Duodenal mucosa (tissue), 2 donors: ENCODE data around the gene ZDHHC8.

Experiments used
- H3K27ac ChIP-seq: one replicate; pipeline ENCODE4 v1.7.0; 2013; ENCODE audit warnings: low read depth, low read length
- H3K27me3 ChIP-seq, 2 donors: one replicate each; pipeline ENCODE4 v1.7.0; 2013; ENCODE audit warnings: low read length in 2 of 2, control low read depth in 1 of 2; ENCODE audit not compliant: insufficient read depth in 2 of 2, control insufficient read depth in 1 of 2
- H3K36me3 ChIP-seq, 2 donors: one replicate each; pipeline ENCODE4 v1.7.0; 2013; ENCODE audit warnings: low read length in 2 of 2, control low read depth in 1 of 2; ENCODE audit not compliant: insufficient read depth in 2 of 2, control insufficient read depth in 1 of 2
- H3K4me1 ChIP-seq, 2 donors: one replicate each; pipeline ENCODE4 v1.7.0; 2013; ENCODE audit warnings: low read length in 2 of 2, control low read depth in 1 of 2; ENCODE audit not compliant: insufficient read depth in 2 of 2, control insufficient read depth in 1 of 2
- H3K4me3 ChIP-seq, 2 donors: one replicate each; pipeline ENCODE4 v1.7.0; 2013; ENCODE audit warnings: low read length in 2 of 2, low read depth in 1 of 2
- H3K9ac ChIP-seq, 2 donors: one replicate each; pipeline ENCODE4 v1.7.0; 2013; ENCODE audit warnings: low read length in 2 of 2, low read depth in 1 of 2
- H3K9me3 ChIP-seq, 2 donors: one replicate each; pipeline ENCODE4 v1.7.0; 2013; ENCODE audit warnings: low read length in 2 of 2, control low read depth in 1 of 2; ENCODE audit not compliant: control insufficient read depth in 1 of 2

ZDHHC8 gene

DNA sequence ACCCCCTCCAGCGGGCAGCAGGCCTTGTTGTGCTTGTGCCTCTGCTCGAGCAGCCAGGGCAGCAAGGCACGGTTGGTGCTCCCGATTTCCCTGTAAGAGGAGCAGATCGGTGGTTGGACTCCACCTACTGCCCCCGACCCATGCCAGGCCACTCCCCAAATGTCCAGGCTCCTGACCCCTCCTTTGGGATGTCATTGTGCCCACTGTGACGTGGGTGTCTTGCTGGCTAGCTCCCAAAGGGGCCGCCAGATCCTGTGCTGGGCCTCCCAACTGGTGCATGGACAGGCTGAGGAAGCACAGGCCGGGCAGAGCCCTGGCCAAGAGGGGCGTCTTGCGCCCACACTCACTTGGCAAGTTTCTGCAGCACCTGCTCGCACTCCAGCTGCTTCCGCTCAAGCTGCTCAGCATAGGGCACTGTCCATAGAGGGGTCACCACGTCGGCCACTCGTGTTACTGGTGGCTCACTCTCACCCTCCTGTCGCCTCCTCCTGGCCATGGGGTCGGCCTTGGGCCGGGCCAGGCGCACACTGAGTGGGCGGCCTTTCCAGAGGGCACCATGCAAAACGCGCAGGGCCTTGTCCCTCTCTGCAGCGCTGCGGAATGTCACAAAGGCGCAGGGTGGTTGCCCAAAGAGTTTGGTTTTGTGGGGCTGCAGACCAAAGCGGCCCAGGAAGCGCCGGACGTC lies 15.8 kb upstream of the ZDHHC8 start, which contains the start of gene RANBP1:
RANBP1 (plus strand) TSS at position 414 of the 685 bp plus-strand sequence; CDS start at position 495, 81 bp downstream.
- Histone ChIP-seq H3K9ac (peak within 1 kb of the TSS; percentile 77 to 85), H3K27me3 (no peaks in the 10 kb centered on the region), H3K4me1 (peaks cover 21 to 28% of the 10 kb centered on the region in 2 donors), H3K27ac (peak within 1 kb of the TSS; percentile 75), H3K4me3 (peak within 1 kb of the TSS; percentile 88 to 89), H3K36me3 (peaks cover 15 to 63% of the 10 kb centered on the region in 2 donors), H3K9me3 (no peaks in the 10 kb centered on the region)

DNA sequence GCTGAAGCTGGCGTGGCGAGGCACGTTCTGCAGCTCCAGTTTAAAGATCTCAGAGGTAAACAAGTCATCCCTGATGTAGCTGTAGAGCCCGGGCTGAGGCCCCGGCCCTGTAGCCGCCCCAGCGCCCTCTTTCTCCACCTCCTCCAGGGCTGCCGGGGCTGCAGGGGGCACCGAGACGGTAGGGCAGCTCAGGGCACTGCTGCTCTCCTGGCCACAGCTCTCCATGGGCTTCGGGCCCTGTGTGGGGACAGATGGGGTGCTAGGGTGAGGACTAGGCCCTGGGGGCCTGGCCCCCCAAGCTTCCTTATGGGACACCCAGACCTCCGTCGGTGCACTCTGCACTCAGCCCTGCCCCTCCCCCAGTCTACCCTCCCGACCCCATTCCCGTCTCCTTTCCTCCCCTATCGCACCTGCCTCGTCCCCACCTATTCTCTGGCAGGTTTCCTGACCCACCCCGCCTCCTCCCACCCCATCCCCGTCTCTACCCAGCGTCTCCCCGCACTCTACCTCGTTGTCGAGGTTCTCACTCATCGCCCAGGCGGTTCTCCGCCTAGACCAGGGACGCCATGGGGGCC lies 15.1 kb upstream of the ZDHHC8 start:
- H3K4me1 ChIP-seq, result peaks cover 21 to 28% of the 10 kb centered on the region in 2 donors
- H3K9ac ChIP-seq, result peak overlapping the region; percentile 77 to 85
- peaks cover 15 to 62% of the 10 kb centered on the region in 2 donors for H3K36me3 ChIP-seq
- peak overlapping the region; percentile 88 to 89 for H3K4me3 ChIP-seq
- H3K9me3 ChIP-seq, result no peaks in the 10 kb centered on the region
- H3K27me3 ChIP-seq, result no peaks in the 10 kb centered on the region
- H3K27ac ChIP-seq, result peak overlapping the region; percentile 75

DNA sequence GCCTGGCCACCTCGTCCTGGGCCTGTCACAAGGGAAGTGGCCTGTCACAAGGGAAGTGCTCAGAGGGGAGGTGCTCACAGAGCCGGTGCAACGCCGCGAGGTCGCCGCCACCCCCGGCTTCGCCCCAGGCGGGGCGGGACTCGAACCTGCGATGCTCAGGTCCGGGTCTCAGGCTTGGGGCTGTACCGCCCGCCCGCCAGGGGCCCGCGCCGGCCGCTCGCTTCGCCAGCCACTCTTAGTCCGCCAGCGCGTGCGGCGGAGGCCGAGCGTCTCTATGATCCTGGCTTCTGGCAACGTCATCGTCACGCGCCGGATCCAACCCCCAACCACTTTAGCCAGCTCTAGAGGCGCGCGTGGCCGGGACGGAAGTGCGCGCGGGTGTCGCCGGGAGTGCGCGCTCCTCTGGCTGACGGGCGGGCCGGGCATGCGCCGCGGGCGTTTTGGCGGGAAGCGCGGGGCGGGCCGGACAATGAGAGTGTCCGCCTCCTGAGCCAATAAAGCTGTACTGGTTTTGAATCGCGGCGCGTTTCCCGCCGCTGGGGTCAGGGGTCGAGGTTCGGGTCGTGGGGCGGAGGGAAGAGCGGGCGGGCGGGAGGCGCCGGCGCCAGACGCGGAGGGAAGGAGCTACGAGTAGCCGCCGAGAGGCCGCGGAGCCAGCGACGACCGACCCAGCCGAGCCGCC lies 14.5 kb upstream of the ZDHHC8 start, which contains the start of gene TRMT2A:
TRMT2A (minus strand) TSS at position 276 of the 682 bp plus-strand sequence. CDS start 320 bp downstream, outside the sequence.
- peak within 1 kb of the TSS; percentile 88 to 89 for H3K4me3 ChIP-seq
- peaks cover 21 to 28% of the 10 kb centered on the region in 2 donors for H3K4me1 ChIP-seq
- peak within 1 kb of the TSS; percentile 77 to 85 for H3K9ac ChIP-seq
- H3K27me3 ChIP-seq, result no peaks in the 10 kb centered on the region
- no peaks in the 10 kb centered on the region for H3K9me3 ChIP-seq
- H3K36me3 ChIP-seq, result peaks cover 17 to 65% of the 10 kb centered on the region in 2 donors
- peak within 1 kb of the TSS; percentile 75 for H3K27ac ChIP-seq

DNA sequence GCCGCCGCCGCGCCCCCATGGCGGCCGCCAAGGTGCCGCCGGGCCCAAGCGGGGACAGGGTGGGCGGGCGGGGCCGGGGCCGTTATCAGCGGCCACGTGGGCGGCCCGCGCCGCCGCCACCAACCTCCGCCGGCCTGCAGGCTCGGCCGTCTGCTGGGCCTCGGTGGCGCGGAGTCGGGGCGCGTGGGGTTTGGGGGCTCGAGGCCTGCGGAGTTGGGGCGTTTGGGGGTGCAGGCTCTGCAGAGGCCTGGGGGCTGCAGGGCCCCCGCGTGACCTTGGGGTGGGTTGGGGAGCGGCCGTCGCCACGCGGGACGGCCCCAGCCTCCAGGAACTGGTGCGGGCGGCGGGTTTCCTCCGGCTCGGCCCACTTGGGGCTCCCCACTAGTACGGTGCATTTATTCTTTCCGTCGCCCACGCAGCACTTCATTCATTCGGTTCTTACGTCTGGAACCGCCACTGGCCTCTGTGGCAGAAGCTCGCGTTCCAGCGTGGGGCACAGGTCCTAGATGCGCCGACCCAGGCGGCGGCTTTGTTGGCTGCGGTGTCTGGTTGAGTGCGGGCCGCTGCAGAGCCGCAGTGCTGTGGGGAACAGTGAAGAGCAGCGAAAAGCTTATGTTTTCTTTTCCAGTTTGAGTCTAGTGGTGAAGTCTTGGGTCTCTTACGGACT lies 13.8 kb upstream of the ZDHHC8 start:
- peak overlapping the region; percentile 51 to 68 for H3K9ac ChIP-seq
- peak overlapping the region; percentile 70 to 77 for H3K4me3 ChIP-seq

DNA sequence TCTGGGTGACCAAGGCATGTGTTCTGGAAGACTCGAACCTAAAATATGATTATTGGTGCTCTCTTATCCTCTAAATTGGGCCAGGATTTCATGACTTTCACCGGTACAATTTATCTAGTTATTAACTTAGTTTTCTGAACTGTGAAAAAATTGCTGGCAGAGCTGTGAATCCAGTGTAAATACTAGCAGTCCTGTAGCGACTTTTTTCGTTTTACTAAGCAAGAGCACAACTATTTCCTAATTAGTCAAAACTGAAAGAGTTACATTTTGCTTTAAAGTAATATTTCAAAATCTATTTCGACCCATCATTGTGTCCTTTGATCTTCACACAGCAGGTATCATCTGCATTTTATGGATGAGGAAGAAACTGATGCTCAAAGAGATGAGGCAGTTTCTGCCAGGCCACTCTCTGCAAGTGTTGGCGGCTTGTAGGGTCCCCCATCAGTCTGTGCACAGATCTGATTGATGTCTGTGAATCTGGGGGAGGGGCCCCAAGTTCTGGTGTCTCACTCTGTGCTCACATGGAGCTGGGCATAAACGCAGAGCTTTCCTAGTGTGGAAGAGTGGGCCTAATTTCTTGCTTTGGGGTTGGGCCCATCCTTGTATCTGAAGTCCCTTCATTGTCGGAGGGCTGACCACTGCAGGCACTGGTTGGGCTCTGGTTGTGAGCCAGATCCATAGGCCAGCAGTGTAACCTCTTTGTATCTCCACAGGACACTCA lies 13.1 kb upstream of the ZDHHC8 start:
- no peak overlapping the region for H3K27ac ChIP-seq
- peak overlapping the region; percentile 51 to 68 for H3K9ac ChIP-seq
- peaks cover 21 to 28% of the 10 kb centered on the region in 2 donors for H3K4me1 ChIP-seq
- H3K27me3 ChIP-seq, result no peaks in the 10 kb centered on the region
- peak overlapping the region; percentile 70 to 77 for H3K4me3 ChIP-seq
- no peaks in the 10 kb centered on the region for H3K9me3 ChIP-seq
- peaks cover 24 to 58% of the 10 kb centered on the region in 2 donors for H3K36me3 ChIP-seq

More for the DNA sequence above, 13.8 kb upstream of the ZDHHC8 start:
- peaks cover 21 to 28% of the 10 kb centered on the region in 2 donors for H3K4me1 ChIP-seq
- no peak overlapping the region for H3K27ac ChIP-seq
- no peaks in the 10 kb centered on the region for H3K9me3 ChIP-seq
- H3K36me3 ChIP-seq, result peaks cover 21 to 63% of the 10 kb centered on the region in 2 donors
- no peaks in the 10 kb centered on the region for H3K27me3 ChIP-seq

DNA sequence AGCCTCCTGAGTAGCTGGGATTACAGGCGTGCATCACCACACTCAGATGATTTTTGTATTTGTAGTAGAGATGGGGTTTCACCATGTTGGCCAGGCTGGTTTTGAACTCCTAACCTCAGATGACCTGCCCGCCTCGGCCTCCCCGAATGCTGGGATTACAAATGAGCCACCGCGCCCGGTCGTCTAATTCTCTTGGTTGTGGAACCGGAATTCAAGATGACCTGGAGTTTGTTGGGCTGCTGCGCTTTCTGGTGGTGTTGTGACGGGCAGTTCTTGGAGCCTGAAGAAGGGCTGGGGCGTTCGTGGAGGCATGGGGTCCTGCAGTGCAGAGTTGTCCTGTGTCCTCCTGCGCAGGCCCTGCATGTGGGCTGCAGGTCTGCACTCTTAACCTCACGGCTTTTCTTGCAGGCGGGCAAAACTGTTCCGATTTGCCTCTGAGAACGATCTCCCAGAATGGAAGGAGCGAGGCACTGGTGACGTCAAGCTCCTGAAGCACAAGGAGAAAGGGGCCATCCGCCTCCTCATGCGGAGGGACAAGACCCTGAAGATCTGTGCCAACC lies 9.7 kb upstream of the ZDHHC8 start:
- peaks cover 9 to 15% of the 10 kb centered on the region in 2 donors for H3K4me1 ChIP-seq
- H3K27ac ChIP-seq, result no peak overlapping the region
- H3K27me3 ChIP-seq, result no peaks in the 10 kb centered on the region
- H3K36me3 ChIP-seq, result peaks cover 42 to 66% of the 10 kb centered on the region in 2 donors
- H3K9me3 ChIP-seq, result no peaks in the 10 kb centered on the region
- no peak overlapping the region for H3K9ac ChIP-seq
- H3K4me3 ChIP-seq, result no peak overlapping the region

DNA sequence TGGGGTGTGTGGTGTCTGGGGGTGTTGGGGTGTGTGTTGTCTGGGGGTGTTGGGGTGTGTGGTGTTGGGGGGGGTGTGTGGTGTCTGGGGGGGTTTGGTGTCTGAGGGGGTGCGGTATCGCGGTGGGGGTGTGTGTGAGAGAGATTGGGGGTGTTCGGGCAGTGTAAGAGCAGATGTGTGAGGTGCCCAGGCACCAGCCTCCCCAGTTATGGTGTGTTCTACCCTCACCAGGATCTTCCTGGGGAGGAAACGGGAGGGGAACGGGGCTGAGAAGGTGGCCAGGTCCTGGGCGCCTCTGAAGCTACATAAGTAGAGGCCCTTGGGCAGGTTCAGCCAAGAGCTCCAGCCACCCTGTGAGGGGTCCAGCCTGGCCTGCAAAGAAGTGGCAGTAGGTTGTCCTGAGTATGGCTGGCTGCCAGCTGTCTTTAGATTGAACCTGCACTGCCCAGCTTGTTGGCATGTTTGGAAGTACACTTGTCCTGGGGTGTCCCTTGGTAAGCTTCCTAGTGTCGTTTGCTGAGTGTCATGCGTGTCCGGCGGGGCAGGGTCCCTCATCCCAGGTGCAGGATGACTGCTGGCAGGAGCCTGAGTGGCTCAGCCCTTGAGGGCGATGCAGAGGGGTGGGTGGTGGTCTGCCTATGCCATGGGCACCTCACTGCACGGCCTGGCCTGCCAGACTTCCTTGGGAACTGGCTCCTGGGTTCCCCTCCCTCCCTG lies 8.1 kb upstream of the ZDHHC8 start:
- Histone ChIP-seq H3K27ac (no peak overlapping the region), H3K4me1 (peaks cover 7 to 9% of the 10 kb centered on the region in 2 donors), H3K27me3 (no peaks in the 10 kb centered on the region), H3K36me3 (peaks cover 46 to 73% of the 10 kb centered on the region in 2 donors), H3K9me3 (no peaks in the 10 kb centered on the region), H3K9ac (no peak overlapping the region), H3K4me3 (no peak overlapping the region)

DNA sequence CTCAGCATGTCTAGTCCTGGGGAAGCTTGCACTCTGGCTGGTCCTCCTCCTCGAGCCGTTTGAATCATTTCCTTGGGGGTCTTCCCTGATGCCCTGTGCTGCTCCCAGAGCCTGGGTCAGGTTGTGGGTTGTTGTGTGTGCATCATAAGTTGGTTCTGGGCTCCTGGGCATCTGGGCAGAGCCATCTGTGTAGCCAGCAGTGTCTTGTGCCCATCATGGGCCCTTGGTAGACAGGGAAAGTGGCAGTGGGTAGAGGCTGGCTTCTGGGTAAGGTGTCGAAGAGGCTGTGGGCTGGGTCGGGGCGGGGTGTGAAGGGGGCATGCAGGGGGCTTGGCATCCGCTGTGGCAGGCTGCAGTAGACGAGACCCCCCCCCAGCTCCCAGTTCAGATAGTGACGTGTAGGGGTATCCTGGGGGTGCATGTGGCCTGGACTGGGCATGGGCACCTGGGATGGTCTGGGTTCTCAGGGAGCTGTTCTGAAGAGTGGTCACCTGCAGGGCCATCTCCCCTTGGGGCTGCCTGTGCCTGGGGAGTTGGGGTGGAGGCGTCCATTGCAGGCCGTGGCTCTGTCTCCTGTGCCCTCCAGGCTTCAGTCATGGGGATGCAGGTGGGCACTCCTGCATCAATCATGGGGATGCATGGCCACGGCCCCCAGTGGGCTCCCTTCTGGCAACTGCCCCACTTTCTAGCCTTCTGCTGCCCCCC lies 7.4 kb upstream of the ZDHHC8 start:
- Histone ChIP-seq H3K4me1 (peaks cover under 1 to 10% of the 10 kb centered on the region in 2 donors), H3K4me3 (no peak overlapping the region), H3K9me3 (no peaks in the 10 kb centered on the region), H3K27ac (no peak overlapping the region), H3K36me3 (peaks cover 46 to 71% of the 10 kb centered on the region in 2 donors), H3K27me3 (no peaks in the 10 kb centered on the region), H3K9ac (no peak overlapping the region)
